T-helper 22 cell (primary cell): ENCODE data around the gene BABAM2.

ENCODE experiments used
- DNase-seq: peaks from one replicate; pipeline ENCODE4 v3.0.0-alpha.2; 2020; ENCODE audit warnings: low read depth

Gene BABAM2

GRCh38 chr2:27911458-27912210 lies 21.1 kb downstream of the BABAM2 start:
- no peak for DNase-seq

GRCh38 chr2:27912512-27912911 lies 22.0 kb downstream of the BABAM2 start:
- DNase-seq: no peak

GRCh38 chr2:27914041-27914804 lies 23.7 kb downstream of the BABAM2 start:
- DNase-seq: no peak

GRCh38 chr2:27914805-27915175 lies 24.3 kb downstream of the BABAM2 start:
- DNase-seq: no peak

DNA sequence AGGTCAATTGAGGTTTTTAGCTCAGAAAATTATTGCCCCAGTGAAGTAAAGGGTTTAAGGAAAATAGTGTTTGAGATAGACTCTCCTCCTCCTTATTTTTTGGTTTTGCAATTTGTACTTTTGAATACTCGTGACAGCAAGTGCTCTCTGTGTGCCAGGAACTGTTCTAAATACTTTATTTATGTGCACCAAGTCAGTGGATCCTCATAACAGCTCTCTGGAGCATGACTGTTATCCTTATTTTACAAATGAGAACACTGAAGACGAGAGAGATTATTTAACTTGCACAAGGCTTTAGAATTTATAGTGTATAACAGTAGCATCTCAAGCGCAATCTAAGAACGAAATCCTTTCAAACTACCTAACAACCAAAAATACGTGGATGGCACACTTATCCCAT lies 24.7 kb downstream of the BABAM2 start:
- DNase-seq: no peak

GRCh38 chr2:27915874-27916273 lies 25.3 kb downstream of the BABAM2 start:
- no peak for DNase-seq

DNA sequence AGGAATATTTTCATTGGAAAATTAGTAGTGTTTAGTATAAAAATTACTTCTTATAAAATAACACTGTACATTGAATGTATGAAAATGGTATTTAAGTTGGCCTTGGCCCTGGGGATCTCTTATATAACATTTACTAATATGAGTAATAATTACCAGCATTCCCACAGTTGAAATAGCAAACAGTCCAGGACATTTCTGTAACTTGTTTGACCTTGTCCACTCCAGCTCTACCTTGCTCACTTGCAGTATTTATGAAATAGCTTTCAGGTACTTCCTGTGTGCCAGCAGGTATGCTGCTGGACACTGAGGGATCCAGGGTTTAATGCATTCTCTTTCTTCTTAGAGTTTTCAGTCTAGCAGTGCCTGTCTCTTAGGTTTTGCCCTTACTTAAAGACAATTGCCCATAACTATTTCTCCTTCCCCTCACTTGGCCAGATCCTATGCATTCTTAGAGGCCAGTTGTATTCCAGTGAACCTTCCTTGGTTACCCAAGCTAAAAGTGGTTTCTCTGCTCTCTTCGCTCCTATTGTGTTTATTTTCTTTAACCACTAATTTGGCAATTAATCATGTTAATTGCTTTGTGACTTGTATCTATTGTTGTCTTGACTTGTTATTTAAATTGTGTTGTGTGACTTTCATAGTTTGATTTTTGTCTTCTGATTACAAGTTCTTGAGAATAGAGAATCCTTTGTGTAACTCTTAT lies 25.9 kb downstream of the BABAM2 start:
- no peak for DNase-seq

- no peak for DNase-seq
These were observed 29.8 kb downstream of the BABAM2 start for GRCh38 chr2:27920148-27920885.

DNA sequence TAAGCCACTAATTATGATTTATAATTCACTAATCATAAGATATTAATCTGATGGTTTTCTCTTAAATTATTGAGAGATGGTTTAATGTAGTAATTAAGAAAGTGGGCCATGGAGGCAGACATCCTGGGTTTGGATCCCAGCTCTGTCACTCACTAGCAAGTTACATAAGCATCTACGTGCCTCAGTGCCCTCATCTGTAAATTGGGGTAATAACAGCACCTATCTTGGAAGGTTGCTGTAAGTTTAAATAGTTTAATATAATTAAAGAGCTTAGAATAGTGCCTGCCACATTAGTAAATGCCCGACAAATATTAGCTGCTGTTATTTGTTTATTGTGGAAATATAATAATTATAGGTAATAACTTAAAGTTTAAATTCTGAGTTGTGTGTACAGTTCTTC lies 30.9 kb downstream of the BABAM2 start:
- DNase-seq: no peak

DNA sequence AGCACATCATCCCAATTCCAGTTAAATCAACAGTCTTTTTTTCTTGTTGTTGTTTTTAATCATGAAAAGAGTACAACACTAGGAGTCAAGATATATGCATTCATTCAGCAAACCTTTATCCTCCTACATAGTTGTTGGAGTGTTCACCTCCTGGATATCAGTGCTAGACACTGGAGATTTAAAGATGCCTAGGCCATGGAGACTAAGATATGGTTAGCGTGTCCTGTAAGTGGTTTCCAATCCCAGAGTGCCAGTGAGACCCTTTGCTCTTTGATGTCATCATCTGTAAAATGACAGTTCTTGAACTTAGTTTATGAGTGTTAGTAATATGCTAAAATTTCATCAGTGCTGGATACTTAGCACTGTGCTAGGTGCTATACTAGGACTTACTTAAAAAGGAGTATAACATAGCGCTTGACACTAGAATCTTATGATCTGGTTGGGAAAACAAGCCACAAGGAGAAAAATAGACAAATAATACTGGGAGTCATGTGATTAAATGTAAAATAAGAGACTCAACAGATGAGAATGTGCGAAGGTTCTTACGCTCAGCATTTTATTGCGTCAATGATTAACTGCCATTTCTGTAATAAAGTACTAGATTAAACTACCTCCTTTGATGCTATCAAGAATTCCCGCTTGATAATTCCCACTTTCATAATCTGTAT lies 31.5 kb downstream of the BABAM2 start:
- no peak for DNase-seq

DNA sequence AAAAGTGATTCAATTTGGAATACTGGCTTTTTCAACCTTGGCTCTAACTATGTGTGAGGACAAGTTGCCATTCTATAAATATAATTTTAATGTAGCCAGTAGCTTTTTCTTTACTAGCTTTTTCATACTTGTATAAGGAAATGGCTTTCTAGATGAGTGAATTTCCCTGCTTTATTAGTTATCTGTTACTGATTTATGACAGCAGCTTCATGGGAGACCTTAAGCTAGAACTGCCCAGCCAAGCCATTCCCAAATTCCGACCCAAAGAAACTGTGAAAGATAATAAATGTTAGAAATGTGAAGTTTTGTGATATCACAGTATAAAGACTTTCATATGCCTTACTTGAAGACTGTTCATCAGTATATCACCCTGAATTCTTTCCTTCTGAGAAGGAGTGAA lies 32.3 kb downstream of the BABAM2 start:
- no peak for DNase-seq

GRCh38 chr2:27925766-27926472 lies 35.4 kb downstream of the BABAM2 start:
- no peak for DNase-seq

- DNase-seq: no peak
These were observed 39.5 kb downstream of the BABAM2 start for GRCh38 chr2:27929916-27930486.

DNA sequence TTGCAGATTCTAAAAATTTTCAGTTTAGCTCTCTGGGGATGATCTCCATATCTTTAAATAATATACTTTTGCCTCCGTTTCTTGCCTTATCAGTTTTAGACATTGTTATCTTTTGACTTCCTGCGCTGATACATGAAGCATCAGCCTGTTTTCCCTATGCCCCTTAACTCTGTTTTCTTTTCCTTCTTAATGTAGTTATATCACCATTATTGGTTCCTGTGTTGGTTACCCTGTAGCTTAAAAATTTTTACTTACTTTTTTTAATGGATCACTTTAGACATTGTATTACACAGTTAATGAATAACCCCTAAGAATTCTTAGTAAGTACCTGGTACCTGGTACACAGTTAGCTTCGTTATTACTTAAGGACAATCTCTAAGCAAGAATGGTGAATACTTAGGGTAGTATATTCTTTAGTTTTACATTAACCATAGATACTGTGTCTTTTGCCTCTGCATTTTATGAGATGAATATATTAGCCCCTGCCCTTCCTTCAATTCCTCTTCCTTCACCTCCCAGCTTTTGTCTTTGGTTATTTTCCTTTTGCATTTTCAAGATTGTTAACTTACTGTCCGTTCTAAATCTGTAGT lies 40.9 kb downstream of the BABAM2 start:
- no peak for DNase-seq

GRCh38 chr2:27932396-27932795 lies 41.9 kb downstream of the BABAM2 start:
- DNase-seq: no peak

- no peak for DNase-seq
These were observed 44.5 kb downstream of the BABAM2 start for GRCh38 chr2:27935026-27935425.

DNA sequence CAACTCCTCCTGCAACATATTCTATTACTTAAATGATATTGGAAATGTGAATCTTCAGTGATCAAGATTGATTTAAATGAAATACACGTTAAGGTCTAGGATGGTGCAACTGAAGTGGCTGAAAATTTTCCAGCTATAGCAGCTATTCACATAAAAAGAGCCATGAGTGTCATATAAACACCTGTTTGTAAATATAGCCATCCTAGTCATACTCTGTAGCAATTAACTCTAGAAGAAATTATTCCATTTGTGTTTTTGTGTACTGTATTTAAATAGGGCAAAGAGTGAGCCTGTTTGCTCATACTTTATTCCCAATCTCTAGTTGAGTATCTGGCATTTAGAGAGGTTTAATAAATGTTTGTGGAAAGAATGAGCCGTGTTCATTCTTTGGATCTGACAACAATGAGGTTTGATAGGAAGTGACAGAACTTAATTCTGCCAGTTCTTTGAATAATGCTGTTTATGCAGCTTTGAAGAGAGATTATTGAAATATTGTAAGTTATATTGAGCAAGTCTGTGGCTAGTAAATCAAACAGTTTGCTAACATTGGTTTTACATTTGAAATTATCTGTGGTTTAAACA lies 49.7 kb downstream of the BABAM2 start:
- no peak for DNase-seq

- DNase-seq: no peak
These were observed 50.5 kb downstream of the BABAM2 start for GRCh38 chr2:27940982-27941381.

- DNase-seq: no peak
These were observed 52.4 kb downstream of the BABAM2 start for GRCh38 chr2:27942612-27943547.
